Globus pallidus (tissue), 1 donor: ENCODE measurements around the gene CLASP1.
"Not testable (repeated sequence)": the region's sequence is repeated elsewhere in the genome, so short reads cannot be mapped to it uniquely, and the experiment has no call there.

ENCODE experiments used
- DNase-seq: peaks from one replicate; pipeline ENCODE4 v3.0.0-alpha.2; 2015; ENCODE audit warnings: low spot score

Gene CLASP1

DNA sequence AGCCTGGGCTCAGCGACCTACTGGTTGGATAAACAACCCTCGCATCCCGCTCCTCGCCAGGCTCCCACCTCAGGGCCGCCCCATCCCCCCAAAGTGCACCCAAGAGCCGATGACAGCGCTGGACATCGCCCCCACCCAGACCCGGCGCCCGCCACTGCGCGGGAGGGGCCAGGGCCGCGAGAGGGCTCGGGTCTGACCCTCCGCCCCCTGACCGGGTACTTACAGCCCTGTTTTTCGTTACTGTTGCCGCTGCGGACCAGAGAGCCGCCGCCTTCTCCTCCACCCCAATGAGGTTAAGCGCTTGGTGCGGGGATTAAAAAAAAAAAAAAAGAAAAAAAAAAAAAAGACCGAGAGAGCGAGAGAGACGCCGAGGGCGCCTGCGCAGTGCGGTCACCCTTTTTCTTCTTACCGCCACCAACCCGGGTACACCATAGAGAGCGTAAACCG lies at the start of gene CLASP1:
CLASP1 (minus strand) TSS at position 314 of the 447 bp plus-strand sequence. CDS start 43,567 bp downstream, outside the sequence.
- DNase-seq, result no peak

DNA sequence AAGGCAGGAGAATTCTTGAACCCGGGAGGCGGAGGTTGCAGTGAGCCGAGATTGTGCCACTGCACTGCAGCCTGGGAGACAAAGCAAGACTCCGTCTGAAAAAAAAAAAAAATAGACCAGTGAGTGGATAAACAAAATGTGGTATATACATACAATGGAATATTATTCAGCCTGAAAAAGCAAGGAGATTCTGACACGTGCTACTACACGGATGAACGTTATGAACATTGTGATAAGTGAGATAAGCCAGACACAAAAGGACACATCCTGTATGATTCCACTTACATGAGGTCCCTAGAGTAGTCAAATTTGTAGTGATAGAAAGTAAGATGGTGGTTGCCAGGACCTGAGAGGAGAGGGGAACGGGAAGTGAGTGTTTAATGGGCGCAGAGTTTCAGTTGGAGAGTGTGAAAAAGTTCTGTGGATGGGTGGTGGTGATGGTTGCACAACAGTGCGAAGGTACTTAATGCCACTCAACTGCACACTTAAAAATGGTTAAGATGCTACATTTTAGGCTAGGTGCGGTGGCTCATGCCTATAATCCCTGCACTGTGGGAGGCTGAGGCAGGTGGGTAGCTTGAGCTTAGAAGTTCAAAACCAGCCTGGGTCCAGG lies 49.2 kb upstream of the CLASP1 start:
- DNase-seq, result no peak

DNA sequence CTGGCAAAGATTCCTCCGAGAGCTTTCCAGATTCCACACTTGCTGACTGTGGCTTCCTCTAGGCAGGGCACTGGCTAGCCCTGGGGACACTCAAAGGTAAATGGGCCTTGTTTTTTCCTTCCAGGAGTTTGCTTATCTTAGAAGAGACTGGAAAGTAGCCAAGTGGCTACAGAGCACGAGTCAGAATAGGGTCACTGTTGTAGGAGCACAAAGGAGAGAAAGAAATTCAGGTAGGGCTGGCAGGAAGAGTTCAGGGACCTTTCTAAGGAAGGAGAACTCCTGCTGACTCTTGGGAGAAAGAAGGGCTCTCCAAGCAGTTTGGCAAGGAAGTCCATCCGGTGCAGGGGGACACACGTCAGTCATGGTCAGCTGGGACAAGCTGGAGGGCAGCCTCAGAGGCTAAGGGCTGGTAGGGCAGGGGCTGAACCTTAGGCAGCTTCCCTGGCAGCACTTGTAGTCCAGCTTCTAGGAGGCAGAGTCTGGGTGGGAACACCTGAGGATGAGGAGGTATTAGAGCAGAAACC lies 47.9 kb upstream of the CLASP1 start:
- DNase-seq, result no peak

DNA sequence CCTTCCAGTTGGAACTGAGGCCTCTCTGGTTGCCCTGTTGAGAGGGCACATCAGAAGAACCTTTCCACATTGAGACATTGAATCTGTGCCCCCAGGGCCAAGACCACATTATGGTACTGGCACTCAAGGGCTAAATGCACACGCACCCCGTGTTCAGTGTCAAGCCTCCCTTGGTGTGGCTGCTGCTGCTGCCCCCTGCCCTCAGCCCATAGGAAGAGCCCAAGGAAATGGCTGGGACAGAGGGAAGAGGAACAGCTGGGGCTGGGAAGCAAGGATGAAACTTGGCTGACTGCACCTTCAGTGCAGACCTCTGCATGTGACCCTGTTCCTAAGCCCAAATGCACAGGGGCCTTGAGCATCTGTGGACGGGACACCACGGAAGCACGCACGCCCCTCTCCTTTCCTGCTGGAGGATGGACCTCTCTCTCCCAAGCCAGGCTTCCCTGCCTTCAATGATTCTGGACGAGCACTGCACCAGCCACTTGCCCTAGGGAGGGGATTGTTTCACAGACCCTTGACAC lies 47.2 kb upstream of the CLASP1 start:
- DNase-seq, result no peak

DNA sequence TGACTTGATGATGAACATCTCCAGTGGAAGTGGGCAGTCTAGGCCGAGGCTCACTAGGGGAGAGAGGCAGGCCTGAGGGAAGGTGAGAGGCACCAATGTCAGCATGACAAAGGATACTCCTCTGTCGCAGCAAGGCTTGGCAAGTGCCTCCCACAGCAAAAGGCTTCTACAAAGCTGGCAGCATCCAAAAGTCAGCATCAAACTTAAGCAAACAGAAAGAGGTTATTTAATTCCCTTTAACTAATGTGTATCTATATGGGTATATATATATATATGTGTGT lies 45.8 kb upstream of the CLASP1 start:
- no peak for DNase-seq

DNA sequence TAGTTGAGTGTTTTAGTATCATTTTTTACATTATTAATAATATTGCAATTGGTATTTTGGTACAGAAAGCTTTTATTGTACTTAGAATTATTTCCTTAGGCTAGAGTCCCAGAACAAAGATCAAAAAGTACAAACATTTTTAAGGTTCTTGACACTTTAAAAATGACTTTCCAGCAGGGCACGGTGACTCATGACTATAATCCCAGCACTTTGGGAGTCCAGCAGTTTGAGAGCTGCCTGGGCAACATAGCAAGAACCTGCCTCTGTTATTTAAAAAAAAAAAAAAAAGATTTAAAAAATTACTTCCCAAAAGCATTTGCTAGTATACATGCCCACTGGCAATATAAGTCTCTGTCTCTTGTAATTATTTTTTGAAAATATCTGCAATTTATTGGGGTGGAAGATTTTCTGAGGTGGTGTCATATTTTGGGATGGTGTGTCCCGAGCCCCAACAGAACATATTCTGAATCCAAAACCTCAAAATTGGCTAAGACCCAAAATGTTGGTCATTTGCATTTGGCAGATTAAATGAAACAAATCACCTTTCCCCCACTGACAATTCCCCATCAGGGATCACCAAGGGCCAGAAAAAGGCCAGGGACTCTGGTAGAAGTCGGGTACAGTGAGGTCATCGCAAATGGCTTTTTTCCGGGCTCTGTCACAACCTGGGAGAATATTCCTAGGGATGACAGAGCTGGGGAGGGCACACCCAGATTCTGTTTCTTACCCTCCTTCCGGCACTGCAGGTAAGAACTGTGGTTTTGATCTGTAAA lies 45.3 kb upstream of the CLASP1 start:
- DNase-seq, result no peak

DNA sequence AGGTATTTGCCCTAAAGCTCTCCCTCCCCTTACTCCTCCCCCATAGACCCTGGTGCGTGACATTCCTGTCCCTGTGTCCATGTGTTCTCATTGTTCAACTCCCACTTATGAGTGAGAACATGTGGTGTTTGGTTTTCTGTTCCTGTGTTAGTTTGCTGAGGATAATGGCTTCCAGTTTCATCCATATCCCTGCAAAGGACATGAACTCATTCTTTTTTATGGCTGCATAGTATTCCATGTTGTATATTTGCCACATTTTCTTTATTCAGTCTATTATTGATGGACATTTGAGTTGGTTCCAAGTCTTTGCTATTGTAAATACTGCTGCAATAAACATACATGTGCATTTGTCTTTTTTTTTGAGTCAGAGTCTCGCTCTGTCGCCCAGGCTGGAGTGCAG lies 41.3 kb upstream of the CLASP1 start:
- not testable (repeated sequence) for DNase-seq

DNA sequence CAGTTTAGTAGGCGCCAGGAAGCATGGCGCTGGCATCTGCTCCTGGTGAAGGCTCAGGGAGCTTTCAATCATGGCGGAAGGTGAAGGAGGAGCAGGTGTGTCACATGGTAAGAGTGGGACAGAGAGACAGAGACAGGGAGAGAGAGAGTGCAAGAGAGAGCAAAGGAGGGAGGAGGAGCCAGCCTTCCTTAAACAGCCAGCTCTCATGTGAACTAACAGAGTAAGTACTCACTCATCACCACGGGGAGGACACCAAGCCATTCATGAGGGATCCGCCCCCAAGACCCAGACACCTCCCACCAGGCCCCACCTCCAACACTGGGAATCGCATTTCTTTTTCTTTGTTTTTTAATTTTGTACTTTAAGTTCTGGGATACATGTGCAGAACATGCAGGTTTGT lies 40.8 kb upstream of the CLASP1 start:
- DNase-seq, result no peak

DNA sequence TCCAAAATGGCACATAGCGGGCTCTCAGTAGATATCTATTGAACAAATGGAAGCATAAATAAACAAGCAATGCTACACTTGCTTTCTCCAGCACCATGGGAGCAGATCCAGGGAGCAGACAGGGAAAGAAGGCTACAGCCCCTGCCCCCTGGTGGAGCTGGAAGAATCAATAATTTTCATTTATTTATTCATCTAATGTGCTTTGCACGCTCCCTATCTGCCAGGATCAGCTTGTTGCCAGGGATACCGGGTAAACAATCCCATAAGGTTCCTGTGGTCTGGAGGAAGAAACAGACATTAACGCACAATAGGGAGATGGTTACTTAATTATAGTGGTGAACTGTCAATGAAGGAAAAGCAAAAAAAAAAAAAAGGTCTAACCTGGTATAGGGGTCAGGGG lies 40.1 kb upstream of the CLASP1 start:
- DNase-seq, result no peak

DNA sequence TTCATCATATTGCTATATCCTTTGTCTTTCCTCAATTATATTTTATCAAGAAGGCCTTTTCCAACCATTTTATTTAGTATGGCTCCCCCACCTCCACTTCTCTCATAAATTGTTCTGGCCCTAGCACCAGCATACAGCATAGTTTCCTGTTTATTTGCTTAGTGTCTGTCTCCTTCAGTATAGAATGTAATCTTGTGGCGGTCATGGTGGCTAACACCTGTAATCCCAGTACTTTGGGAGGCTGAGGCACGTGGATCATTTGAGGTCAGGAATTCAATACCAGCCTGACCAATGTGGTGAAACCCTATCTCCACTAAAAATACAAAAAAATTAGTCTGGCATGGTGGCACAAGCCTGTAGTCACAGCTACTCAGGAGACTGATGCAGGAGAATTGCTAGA lies 39.6 kb upstream of the CLASP1 start:
- DNase-seq, result no peak

DNA sequence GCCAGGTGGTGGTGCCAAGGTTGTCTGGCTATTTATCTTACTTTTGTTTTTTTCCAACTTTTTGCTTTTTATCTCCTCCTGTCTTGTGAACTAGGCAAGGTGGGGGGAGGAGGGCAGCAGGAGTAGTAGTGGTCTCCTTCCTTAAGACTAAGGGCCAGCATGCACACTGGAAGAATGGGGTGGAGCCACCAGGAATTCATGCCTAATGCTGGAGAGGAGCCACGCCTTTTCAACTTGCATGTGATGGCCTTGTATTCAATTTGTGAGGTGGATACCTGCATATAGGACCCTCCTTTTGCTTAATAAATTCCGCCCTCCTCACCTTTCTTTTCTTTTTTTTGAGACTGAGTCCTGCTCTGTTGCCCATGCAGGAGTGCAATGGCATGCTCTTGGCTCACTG lies 37.6 kb upstream of the CLASP1 start:
- DNase-seq, result no peak

DNA sequence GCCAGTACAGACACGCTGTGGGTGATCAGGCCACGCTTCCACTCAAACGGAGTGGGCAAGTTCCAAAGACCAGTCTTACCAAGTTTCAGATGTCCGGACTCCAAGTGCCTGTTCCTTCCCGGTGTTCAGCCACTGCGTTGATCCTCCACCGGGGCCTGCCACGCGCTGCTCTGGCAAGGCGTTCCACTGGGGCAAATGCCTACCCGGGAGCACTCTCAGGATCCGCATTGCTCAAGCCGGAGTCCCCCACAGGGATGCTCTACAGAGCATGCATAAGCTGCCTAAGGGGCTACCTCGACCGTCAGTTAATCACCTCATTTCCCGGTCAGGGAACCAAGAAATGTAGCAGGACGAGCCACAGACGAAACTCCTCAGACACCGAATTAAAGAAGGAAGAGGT lies 37.0 kb upstream of the CLASP1 start:
- no peak for DNase-seq

DNA sequence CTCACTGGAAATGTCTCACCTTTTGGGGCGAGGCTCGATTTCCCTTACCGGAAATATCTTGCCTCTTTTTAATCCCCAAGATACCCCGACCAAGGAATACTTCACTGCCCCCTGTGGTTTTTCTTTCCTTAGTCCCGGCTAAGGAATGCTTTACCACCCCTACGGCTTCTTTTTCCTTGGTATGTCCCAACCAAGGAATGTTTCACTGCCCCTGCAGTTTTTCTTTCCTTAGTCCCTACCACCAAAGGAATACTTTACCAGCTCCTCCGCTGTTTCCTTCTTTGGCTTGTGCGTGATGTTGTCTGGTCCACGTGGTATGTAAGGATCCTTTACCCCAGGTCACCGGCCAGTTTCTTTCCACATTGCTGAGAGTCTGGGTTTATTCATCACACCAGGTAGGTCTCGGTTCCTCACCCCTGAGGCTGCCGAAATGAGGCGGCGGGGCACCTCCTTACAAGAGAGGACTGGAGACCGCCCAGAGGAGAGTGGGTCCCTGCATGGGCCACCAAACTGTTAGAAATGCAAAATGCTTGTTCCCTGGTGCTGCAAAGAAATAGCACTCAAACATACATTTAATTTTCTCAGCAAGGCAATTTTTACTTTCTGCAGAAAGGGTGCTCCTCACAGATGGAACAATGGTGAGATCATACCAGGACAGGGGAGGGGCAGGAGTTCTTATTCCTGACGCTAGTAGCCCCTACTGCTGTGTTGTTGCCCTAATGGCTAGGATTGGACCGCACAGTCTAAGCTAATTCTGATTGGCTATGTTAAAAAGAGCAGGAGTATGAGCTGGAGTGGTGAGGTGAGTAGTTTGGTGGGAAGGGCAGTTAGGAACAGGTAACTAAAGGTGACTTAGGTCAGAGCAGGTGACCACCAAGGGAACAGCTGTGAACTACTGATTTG lies 33.4 kb upstream of the CLASP1 start:
- no peak for DNase-seq

DNA sequence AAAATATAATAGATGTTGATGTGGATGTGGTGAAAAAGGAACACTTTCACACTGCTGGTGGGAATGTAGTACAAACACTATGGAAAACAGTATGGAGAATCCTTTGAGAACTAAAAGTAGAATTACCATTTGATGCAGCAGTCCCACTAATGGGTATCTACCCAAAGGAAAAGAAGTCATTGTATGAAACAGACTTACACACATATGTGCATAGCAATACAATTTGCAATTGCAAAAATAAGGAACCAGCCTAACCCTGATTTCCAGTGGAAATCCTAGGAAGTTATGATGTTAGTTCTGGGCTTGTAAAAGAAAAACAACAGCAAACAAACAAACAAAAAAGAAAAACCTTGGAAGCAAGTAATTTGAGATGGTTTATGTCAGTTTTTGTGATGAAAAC lies 28.6 kb upstream of the CLASP1 start:
- DNase-seq, result no peak

DNA sequence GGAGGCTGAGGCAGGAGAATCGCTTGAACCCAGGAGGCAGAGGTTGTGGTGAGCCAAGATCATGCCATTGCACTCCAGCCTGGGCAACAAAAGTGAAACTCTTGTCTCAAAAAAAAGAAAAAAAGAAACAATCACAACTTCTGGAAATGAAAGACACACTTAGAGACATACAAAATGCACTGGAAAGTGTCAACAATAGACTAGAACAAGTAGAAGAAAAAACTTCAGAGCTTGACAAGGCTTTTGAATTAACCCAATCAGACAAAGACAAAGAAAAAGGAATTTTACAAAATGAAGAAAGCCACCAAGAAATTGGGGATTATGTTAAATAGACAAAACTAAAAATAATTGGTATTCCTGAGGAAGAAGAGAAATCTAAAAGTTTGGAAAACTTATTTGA lies 22.4 kb upstream of the CLASP1 start:
- DNase-seq, result not testable (repeated sequence)

DNA sequence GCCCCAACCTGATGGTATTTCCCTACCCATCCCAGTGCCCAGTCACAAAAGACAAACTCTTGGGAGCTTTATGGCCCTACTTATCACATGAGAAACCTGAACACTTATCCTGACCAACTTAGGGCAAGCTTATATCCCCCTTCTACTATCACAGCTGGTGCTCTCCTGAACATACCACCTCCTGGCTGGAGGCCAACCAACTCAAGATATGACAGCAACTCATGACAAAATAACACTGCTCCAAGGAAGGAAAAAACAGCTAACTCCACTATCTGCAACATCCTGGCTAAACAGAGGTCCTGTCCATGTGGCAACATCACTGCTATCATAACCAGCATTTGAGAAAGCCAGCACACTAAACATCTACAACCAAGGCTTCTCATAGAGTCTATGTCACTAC lies 20.9 kb upstream of the CLASP1 start:
- no peak for DNase-seq

DNA sequence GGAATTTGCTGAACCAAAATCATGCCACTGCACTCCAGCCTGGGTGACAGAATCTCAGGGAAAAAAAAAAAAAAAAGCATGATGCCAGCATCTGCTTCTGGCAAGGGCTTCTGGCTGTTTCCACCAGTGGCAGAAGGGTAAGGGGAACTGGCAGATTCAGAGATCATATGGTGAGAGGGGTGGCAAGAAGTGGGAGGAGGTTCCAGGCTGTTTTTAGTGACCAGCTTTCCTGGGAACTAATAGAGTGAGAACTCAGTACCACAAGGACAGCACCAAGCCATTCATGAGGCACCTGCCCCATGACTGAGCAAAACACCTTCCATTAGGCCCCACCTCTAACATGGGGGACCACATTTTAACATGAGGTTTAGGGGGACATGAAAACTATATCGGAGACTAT lies 18.4 kb upstream of the CLASP1 start:
- DNase-seq, result no peak

DNA sequence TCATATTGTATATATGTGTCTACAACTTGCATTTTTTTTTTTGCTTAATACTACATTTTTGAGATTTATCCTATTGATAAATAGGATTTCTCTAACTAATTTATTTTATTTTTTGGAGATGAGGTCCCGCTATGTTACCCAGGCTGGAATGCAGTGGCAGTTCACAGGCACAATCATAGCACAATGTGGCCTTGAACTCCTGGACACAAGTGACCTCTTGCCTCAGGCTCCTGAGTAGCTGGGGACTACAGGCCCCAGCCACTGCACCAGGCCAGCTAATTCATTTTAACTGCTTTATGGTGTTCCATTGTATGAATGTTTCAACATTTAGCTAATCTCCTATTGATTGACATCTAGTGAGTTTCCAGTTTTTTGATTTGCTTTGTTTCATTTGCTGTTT lies 16.8 kb upstream of the CLASP1 start:
- no peak for DNase-seq

DNA sequence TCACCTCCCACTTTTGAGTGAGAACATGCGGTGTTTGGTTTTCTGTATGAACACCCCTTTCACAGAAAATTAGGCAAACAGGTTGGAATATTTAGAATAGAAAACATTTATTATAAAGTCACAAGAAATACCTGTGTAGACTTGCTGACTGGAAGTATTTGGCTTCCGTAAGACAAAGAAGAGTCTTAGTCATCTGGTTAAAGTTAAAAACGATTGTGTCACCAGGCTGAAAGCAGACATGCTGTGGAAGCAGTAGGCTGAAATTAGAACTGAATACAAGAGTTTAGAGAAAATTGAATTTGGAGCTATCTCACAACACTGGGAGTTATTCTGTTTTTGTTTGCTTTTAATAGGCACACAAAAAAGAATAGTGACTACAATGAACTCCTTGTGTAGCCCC lies 16.2 kb upstream of the CLASP1 start:
- no peak for DNase-seq

DNA sequence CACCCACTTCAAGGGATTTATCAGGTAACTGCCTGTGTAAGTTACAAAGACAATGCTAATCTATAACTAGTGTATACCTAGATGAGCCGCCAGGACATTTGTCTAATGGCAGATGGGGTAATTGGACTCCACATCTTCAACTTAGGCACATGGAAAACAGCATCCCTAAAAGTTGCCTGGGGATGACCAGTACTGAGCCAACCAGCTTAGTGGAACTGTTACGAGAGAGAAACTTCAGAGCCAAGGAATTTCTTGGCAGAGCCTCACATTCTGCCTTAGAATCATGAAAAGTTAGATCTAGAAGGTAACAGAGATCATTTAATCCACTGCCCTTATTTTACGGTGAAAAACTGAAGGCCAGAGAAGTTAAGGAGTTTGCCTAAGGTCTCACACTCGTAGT lies 15.5 kb upstream of the CLASP1 start:
- no peak for DNase-seq

DNA sequence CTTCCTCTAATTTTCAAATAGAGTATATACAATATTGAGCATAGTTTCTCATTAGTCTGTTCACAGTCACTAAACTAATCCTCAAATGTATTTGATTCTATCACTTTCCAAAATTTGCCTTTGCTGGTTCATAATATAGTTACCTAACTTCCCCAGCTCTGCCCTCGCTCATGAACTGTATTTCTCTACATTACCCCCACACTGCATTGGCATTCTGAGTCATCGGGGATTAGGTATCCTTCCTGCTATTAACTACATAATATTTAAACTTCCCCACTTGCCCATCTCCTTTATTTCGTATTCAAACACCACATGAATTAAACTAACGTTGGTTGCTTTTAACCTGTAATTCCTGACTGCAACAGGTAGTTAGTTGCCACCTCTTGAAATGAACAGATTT lies 14.8 kb upstream of the CLASP1 start:
- DNase-seq, result no peak

DNA sequence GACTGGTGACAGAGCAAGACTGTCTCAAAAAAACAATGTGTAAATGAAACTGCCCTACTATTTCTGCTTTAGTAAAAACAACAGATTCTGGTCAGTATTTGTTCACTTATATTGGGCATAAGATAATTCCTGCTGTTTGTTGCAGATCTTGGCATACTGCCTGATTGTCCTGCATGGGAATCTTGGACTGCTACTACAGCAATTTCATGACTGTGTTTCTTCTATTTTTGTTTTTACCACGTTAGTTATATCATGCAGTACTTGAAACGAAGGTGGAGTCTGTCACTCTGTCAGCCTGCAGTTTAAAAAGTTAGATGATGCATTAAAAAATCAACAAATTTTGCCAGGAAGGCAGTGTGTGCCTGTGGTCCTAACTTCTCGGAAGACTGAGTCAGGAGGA lies 14.2 kb upstream of the CLASP1 start:
- no peak for DNase-seq

DNA sequence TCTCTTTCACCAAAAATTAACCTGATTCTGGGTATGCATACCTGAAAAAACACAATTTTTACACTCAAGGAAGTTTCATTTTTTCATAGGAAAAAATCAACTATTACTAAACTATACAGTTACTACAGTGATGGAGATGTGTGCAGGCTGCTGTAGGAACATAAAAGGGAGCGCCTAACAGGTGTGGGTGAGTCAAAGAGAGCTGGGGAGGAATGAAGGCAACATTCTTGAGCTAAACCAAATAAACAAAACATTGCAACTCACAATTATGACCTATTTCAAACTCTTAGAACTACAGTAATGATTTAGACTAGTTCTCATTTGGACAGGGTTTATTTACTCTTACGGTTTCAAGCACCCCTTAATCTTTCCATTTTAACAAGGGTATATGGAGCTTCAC lies 13.4 kb upstream of the CLASP1 start:
- no peak for DNase-seq
